ENCODE measurements around the gene ZNF681. TPM values are rescaled to one million over a fixed set of nuclear protein-coding genes. Genes with fewer than 3 reads are reported as not detected.

ZNF681 gene
- total RNA-seq, 6 experiments from 2014 or later, result under 0.01 to 0.49 (median 0.08) TPM

DNA sequence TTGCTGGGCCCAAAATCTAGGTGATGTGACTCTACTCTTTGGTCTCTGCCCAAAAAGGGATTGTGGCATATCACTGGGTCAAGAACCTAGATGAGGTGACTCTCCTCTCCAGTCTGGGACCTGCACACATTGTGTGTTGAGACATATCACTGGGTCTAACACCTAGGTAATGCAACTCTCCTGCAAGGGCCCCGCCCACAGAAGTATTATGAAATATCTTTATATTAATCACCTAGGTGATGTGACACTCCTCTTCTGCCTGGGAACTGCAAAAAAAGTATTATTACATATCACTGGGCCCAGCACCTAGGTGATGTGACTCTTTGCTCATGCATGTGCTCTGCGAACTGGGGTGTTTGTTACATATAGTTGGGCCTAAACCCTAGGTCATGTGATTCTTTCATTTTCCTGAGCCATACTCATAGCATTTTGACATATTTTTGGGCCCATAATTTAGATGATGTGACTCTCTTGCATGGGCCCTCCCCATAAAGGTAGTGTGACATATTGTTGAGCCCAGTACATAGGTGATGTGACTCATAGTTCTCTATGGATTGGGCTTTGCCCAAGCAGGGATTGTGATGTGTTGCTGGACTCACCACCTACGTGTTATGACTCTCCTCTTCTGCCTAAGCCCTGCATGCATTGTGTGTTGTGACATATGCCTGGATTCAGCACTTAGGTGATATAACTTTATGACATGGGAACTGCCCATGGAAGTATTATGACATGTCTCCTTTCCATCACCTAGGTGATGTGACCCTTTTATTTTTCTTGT lies 11.2 kb upstream of the ZNF681 start:
- H3K4me3 ChIP-seq, result no peak overlapping the region
- intact Hi-C loops (cut with DNase I), result no loop called here
- DNase-seq, result no peak
- no peaks in the 10 kb centered on the region for H3K9me3 ChIP-seq
- no peak for TF ChIP-seq CTCF (IDR thresholded peaks at IDR 0.05)
- H3K27ac ChIP-seq, result no peak overlapping the region
- H3K36me3 ChIP-seq, result no peaks in the 10 kb centered on the region
- no peaks in the 10 kb centered on the region for H3K27me3 ChIP-seq
- no peak for ATAC-seq
- H3K4me1 ChIP-seq, result no peaks in the 10 kb centered on the region
- WGBS (ENCODE audit: insufficient coverage, low coverage, low lambda C conversion rate, missing lambda C conversion rate), result 73% methylated on average over 2 of the region's 3 CpGs

DNA sequence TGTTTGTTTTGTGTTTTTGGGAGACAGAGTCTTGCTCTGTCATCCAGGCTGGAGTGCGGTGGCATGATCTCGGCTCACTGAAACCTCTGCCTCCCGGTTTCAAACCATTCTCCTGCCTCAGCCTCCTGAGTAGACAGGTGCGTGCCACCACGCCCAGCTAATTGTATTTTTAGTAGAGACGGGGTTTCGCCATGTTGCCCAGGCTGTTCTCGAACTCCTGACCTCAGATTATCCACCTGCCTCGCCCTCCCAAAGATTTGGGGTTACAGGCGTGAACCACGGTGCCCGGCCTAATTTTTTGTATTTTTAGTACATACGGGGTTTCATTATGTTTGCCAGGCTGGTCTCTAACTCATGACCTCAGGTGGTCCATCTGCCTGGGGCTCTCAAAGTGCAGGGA lies 8.3 kb upstream of the ZNF681 start:
- ATAC-seq (no peak), DNase-seq (no peak)
- H3K27ac ChIP-seq, result no peak overlapping the region
- H3K4me1 ChIP-seq, result no peaks in the 10 kb centered on the region
- WGBS (ENCODE audit: insufficient coverage, low coverage, low lambda C conversion rate, missing lambda C conversion rate), result 81% methylated on average over 13 of the region's 13 CpGs
- intact Hi-C loops (cut with DNase I), result no loop called here
- TF ChIP-seq CTCF (IDR thresholded peaks at IDR 0.05) (no peak), POLR2A (IDR thresholded peaks at IDR 0.05) (no peak)
- H3K36me3 ChIP-seq, result no peaks in the 10 kb centered on the region
- H3K4me3 ChIP-seq, result no peak overlapping the region
- H3K27me3 ChIP-seq, result no peaks in the 10 kb centered on the region
- no peaks in the 10 kb centered on the region for H3K9me3 ChIP-seq

DNA sequence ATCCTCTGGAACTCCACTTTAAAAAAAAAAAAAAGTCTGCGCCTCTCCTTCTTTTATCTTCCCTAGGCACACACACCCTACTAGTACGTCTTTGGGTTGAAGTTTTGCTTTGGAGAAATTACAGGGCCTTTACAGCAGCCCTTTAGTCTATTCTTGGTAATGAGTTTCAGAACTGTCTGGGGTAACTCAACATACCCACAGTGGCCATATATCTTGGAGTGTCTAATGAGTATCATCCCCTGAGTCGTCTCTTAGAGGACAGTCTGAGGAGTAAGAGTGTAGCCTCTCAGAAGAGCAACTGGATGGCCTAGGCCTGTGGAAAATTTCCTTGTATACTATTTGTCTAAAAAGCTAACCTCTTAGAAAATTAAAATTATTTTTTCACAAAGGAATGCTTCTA lies 6.1 kb upstream of the ZNF681 start:
- no peak overlapping the region for H3K4me3 ChIP-seq
- no peaks in the 10 kb centered on the region for H3K9me3 ChIP-seq
- no peak for TF ChIP-seq POLR2A (IDR thresholded peaks at IDR 0.05)
- no peak for TF ChIP-seq CTCF (IDR thresholded peaks at IDR 0.05)
- no peak for DNase-seq
- WGBS (ENCODE audit: insufficient coverage, low coverage, low lambda C conversion rate, missing lambda C conversion rate), result 72% methylated on average over 3 of the region's 3 CpGs
- H3K4me1 ChIP-seq, result no peaks in the 10 kb centered on the region
- H3K36me3 ChIP-seq, result no peaks in the 10 kb centered on the region
- intact Hi-C loops (cut with DNase I), result no loop called here
- H3K27ac ChIP-seq, result no peak overlapping the region
- ATAC-seq, result no peak
- no peaks in the 10 kb centered on the region for H3K27me3 ChIP-seq

DNA sequence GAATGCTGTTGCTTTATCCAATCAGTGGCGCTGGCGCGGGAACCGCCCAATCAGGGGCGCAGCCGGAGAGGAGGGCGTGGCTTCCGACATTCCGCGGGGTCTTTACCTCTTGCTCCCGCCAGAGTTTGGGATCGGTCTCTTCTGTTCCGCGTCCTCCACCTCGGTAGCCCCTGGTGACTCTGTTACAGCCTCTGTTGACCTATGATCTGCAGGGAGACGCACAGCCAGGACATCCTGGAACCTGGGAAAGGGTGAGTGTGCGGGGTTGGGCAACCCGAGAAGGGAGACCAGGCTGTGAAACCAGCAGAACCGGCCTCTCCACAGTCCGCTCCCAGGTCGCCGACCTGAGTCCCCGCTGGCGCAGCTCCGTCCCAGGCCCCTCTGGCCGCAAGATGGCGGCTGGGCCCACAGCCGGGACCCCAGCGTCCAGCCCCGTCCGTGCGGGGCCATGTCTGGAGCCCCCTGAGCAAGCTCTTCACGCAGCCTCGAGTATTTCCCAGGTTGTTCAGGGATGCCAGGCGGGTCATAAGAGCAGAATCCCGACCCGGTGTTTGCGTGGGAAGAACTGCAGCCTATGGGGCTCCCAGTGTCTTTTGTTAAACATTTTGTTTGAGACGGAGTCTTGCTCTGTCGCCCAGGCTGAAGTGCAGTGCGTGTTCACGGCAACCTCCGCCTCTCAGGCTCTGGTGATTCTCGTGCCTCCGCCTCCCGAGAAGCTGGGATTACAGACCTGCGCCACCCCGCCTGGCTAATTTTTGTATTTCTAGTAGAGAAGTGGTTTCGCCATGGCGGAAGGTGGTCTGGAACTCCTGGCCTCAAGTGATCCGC lies 4.4 kb upstream of the ZNF681 start:
- DNase-seq, result peak; percentile 71 to 76 (median 71)
- no peaks in the 10 kb centered on the region for H3K27me3 ChIP-seq
- H3K27ac ChIP-seq, result peak overlapping the region in 2 of 3 donors; percentile 26 to 43
- intact Hi-C loops (cut with DNase I), result no loop called here
- peak; percentile 80 to 86 (median 83) for ATAC-seq
- TF ChIP-seq POLR2A (IDR thresholded peaks at IDR 0.05) (no peak), CTCF (IDR thresholded peaks at IDR 0.05) (no peak)
- H3K9me3 ChIP-seq, result no peaks in the 10 kb centered on the region
- 7% methylated on average over 28 of the region's 51 CpGs for WGBS (ENCODE audit: insufficient coverage, low coverage, low lambda C conversion rate, missing lambda C conversion rate)
- peak overlapping the region; percentile 53 to 58 (median 57) for H3K4me3 ChIP-seq
- H3K4me1 ChIP-seq, result no peaks in the 10 kb centered on the region
- H3K36me3 ChIP-seq, result no peaks in the 10 kb centered on the region

All from right lobe of liver (tissue), 6 donors.